Calu3 (cell line): ENCODE measurements around the gene RTF2. TPM values are rescaled to one million over a fixed set of nuclear protein-coding genes. Genes with fewer than 3 reads are reported as not detected.

Source experiments
- BruUV-seq: library from RNA; stranded (reverse); fragments of 400-500 nt; replicated peaks from 2 replicates; lab custom pipeline; 2021; lab: Mats Ljungman, UMichigan
- CTCF ChIA-PET: fragments of 300-600 bp; sonication (Branson Sonifier 250); formaldehyde crosslinking; loops from one replicate; lab custom pipeline; 2022; ENCODE audit warnings: antibody characterized with exemption; lab: Charles Lee
- DNase-seq: peaks from one replicate; pipeline ENCODE4 v3.0.0; 2022
- H3K27ac Mint-ChIP-seq: one replicate; pipeline ENCODE4 v1.8.0; 2022; ENCODE audit warnings: mixed read lengths; ENCODE audit not compliant: unreplicated experiment
- H3K27me3 Mint-ChIP-seq: one replicate; pipeline ENCODE4 v1.8.0; 2022; ENCODE audit warnings: mixed read lengths; ENCODE audit not compliant: unreplicated experiment
- H3K36me3 Mint-ChIP-seq: one replicate; pipeline ENCODE4 v1.8.0; 2022; ENCODE audit warnings: mild to moderate bottlenecking, moderate library complexity, mixed read lengths; ENCODE audit not compliant: insufficient read depth, unreplicated experiment
- H3K4me1 Mint-ChIP-seq: one replicate; pipeline ENCODE4 v1.8.0; 2022; ENCODE audit warnings: mild to moderate bottlenecking, low read depth, mixed read lengths; ENCODE audit not compliant: unreplicated experiment
- H3K4me3 Mint-ChIP-seq: one replicate; pipeline ENCODE4 v1.8.0; 2022; ENCODE audit warnings: mild to moderate bottlenecking, low read depth, moderate library complexity, mixed read lengths; ENCODE audit not compliant: unreplicated experiment
- H3K9me3 Mint-ChIP-seq: one replicate; pipeline ENCODE4 v1.8.0; 2022; ENCODE audit warnings: low read depth, mixed read lengths; ENCODE audit not compliant: unreplicated experiment
- CTCF ChIP-seq: fragments of 200-600 bp; IDR thresholded peaks from one replicate; pipeline ENCODE4 v1.8.0; 2022; ENCODE audit warnings: antibody characterized with exemption; ENCODE audit not compliant: unreplicated experiment
- intact Hi-C: fragments of 100-400 bp; cut with micrococcal nuclease; formaldehyde crosslinking; loops from one replicate; pipeline ENCODE4 v1.10.0; 2022; ENCODE audit not compliant: unreplicated experiment
- total RNA-seq: library from RNA; stranded (reverse); gene quantifications from 2 replicates; pipeline ENCODE4 v1.2.3, GENCODE V29; 2022

Gene RTF2
- total RNA-seq, 1 experiment from 2014 or later: 67.2 TPM

- CTCF ChIA-PET: interaction anchor here (0.6 kb wide), 1 partner anchor 78 kb away, joined by 3 read pairs; no protein-coding TSS in a partner anchor
- no peak overlapping the region for H3K4me3 Mint-ChIP-seq
- H3K36me3 Mint-ChIP-seq: no peaks in the 10 kb centered on the region
- no peaks in the 10 kb centered on the region for H3K27me3 Mint-ChIP-seq
- DNase-seq: no peak
- no TSS peak for BruUV-seq
- no peak overlapping the region for H3K27ac Mint-ChIP-seq
- TF ChIP-seq CTCF: no peak
- H3K4me1 Mint-ChIP-seq: no peaks in the 10 kb centered on the region
- no peaks in the 10 kb centered on the region for H3K9me3 Mint-ChIP-seq
- intact Hi-C loops: no loop called here
Observed at GRCh38 chr20:56506103-56506502, 37.7 kb downstream of the RTF2 start.

GRCh38 chr20:56511926-56512325 is 43.5 kb downstream of the RTF2 start:
- intact Hi-C loops: no loop called here
- no peaks in the 10 kb centered on the region for H3K4me1 Mint-ChIP-seq
- no peaks in the 10 kb centered on the region for H3K36me3 Mint-ChIP-seq
- H3K27ac Mint-ChIP-seq: no peak overlapping the region
- no TSS peak for BruUV-seq
- H3K27me3 Mint-ChIP-seq: no peaks in the 10 kb centered on the region
- no peak for TF ChIP-seq CTCF
- CTCF ChIA-PET: interaction anchor here (0.5 to 0.7 kb wide), 2 partner anchors 55 to 312 kb away, joined by 3 read pairs; no protein-coding TSS in a partner anchor
- H3K4me3 Mint-ChIP-seq: no peak overlapping the region
- H3K9me3 Mint-ChIP-seq: no peaks in the 10 kb centered on the region
- no peak for DNase-seq

GRCh38 chr20:56513161-56514150 is 45.0 kb downstream of the RTF2 start:
- no TSS peak for BruUV-seq
- CTCF ChIA-PET: no interaction called here
- no peaks in the 10 kb centered on the region for H3K4me1 Mint-ChIP-seq
- TF ChIP-seq CTCF: no peak
- H3K27me3 Mint-ChIP-seq: no peaks in the 10 kb centered on the region
- DNase-seq: no peak
- H3K9me3 Mint-ChIP-seq: no peaks in the 10 kb centered on the region
- no peak overlapping the region for H3K4me3 Mint-ChIP-seq
- intact Hi-C loops: no loop called here
- no peak overlapping the region for H3K27ac Mint-ChIP-seq
- H3K36me3 Mint-ChIP-seq: no peaks in the 10 kb centered on the region

- no peak for DNase-seq
- intact Hi-C loops: no loop called here
- Mint-ChIP-seq H3K4me3 (no peak overlapping the region), H3K36me3 (no peaks in the 10 kb centered on the region), H3K9me3 (no peaks in the 10 kb centered on the region), H3K27ac (no peak overlapping the region), H3K27me3 (no peaks in the 10 kb centered on the region), H3K4me1 (no peaks in the 10 kb centered on the region)
- CTCF ChIA-PET: no interaction called here
- TF ChIP-seq CTCF: no peak
- BruUV-seq: no TSS peak
Observed at GRCh38 chr20:56516631-56517030, 48.2 kb downstream of the RTF2 start.
